BE2C (cell line): Measurements from ENCODE around the gene CLCN1.

Source experiments
- DNase-seq: peaks from one replicate; pipeline ENCODE4 v3.0.0-alpha.2; 2020
- H3K27me3 ChIP-seq: fragments of 250-450 bp; sonication (Bioruptor Pico); 2 replicates; pipeline ENCODE4 v1.5.1; 2020; ENCODE audit warnings: mild to moderate bottlenecking
- H3K36me3 ChIP-seq: fragments of 250-450 bp; sonication (Bioruptor Pico); 2 replicates; pipeline ENCODE4 v1.5.1; 2020; ENCODE audit warnings: mild to moderate bottlenecking
- H3K4me1 ChIP-seq: fragments of 250-450 bp; sonication (Bioruptor Pico); 2 replicates; pipeline ENCODE4 v1.5.1; 2020
- H3K4me3 ChIP-seq: 2 replicates; pipeline ENCODE4 v1.5.1; 2011; ENCODE audit warnings: low read depth, low read length
- H3K9me3 ChIP-seq: fragments of 250-450 bp; sonication (Bioruptor Pico); 2 replicates; pipeline ENCODE4 v1.5.1; 2020
- CTCF ChIP-seq: IDR thresholded peaks from 2 replicates; pipeline ENCODE4 v1.5.1; 2012; ENCODE audit warnings: mild to moderate bottlenecking, low read depth, low read length

CLCN1 gene

GRCh38 chr7:143396625-143397556 is 81.0 kb downstream of the CLCN1 start:
- no peak for TF ChIP-seq CTCF
- Histone ChIP-seq H3K4me3 (no peak overlapping the region), H3K36me3 (peaks cover under 1% of the 10 kb centered on the region), H3K9me3 (no peaks in the 10 kb centered on the region), H3K4me1 (peaks cover 6% of the 10 kb centered on the region; the same call in 1 of the 2 replicates), H3K27me3 (peaks cover 18% of the 10 kb centered on the region)
- DNase-seq = no peak

- Histone ChIP-seq H3K4me3 (no peak overlapping the region), H3K36me3 (no peaks in the 10 kb centered on the region), H3K4me1 (peaks cover 6% of the 10 kb centered on the region; the same call in 1 of the 2 replicates), H3K9me3 (no peaks in the 10 kb centered on the region), H3K27me3 (peaks cover 20% of the 10 kb centered on the region)
- no peak for DNase-seq
- no peak for TF ChIP-seq CTCF
These were observed 82.0 kb downstream of the CLCN1 start for GRCh38 chr7:143397710-143398530.

- H3K4me1 ChIP-seq = no peaks in the 10 kb centered on the region
- no peaks in the 10 kb centered on the region for H3K9me3 ChIP-seq
- H3K4me3 ChIP-seq = no peak overlapping the region
- DNase-seq = no peak
- no peak for TF ChIP-seq CTCF
- H3K36me3 ChIP-seq = no peaks in the 10 kb centered on the region
- peaks cover 25% of the 10 kb centered on the region for H3K27me3 ChIP-seq
These were observed 82.7 kb downstream of the CLCN1 start for GRCh38 chr7:143398616-143399015.

- no peak overlapping the region for H3K4me3 ChIP-seq
- H3K36me3 ChIP-seq = no peaks in the 10 kb centered on the region
- no peaks in the 10 kb centered on the region for H3K4me1 ChIP-seq
- no peaks in the 10 kb centered on the region for H3K9me3 ChIP-seq
- no peak for DNase-seq
- H3K27me3 ChIP-seq = peaks cover 27% of the 10 kb centered on the region
- no peak for TF ChIP-seq CTCF
These were observed 83.2 kb downstream of the CLCN1 start for GRCh38 chr7:143399151-143399550.

- TF ChIP-seq CTCF = no peak
- peaks cover 27% of the 10 kb centered on the region for H3K27me3 ChIP-seq
- H3K9me3 ChIP-seq = no peaks in the 10 kb centered on the region
- H3K4me1 ChIP-seq = no peaks in the 10 kb centered on the region
- H3K36me3 ChIP-seq = no peaks in the 10 kb centered on the region
- H3K4me3 ChIP-seq = no peak overlapping the region
- no peak for DNase-seq
These were observed 83.7 kb downstream of the CLCN1 start for GRCh38 chr7:143399642-143400041.
